Heart left ventricle (tissue), 13 donors: ENCODE measurements around the gene ANKRD11.

Experiments
- CTCF ChIP-seq, 12 donors: fragments of 200-600 bp; sonication (generic) in 4 of 12; IDR thresholded peaks; one replicate each; pipeline versions ENCODE4 v1.5.0 to v1.8.0; 2018 to 2022; ENCODE audit warnings: antibody characterized with exemption in 12 of 12, mild to moderate bottlenecking in 5 of 12
- POLR2A ChIP-seq, 2 donors: fragments of 450-650 bp; IDR thresholded peaks; one replicate each; pipeline ENCODE4 v1.6.1; 2017; ENCODE audit warnings: antibody characterized with exemption in 2 of 2, mild to moderate bottlenecking in 2 of 2, moderate library complexity in 2 of 2
- donor health status: ischemic (EF 13 %, LVEDD 7.1; RV severe dilation, severe dysfunction).
- donor health status: DM: no; HTN: yes; CAD: no.
- donor health status: DM: no; HTN: no; CAD: no.
- donor health status: ischemic (EF 25% LVEDD 6.9; RV normal size, moderate dysfunction).
- donor health status: ischemic (EF 25% LVEDD 5.7; RV mildly dilated, moderate dysfunction).
- donor health status: ischemic (EF 35%, LVEDD 5.7; RV mildly dilated, moderate dysfunction).
- donor health status: nonischemic (EF 11% LVEDD 7.7; RV severe dilation, severe dysfunction).
- donor health status: DM: yes; HTN: yes; CAD: no.
- donor health status: PGD.
- donor health status: ischemic (EF 29% LVEDD 5.4; RV normal size, mild dysfunction).
- donor health status: nonischemic (EF 23%, LVEDD 6.1; RV moderate dilation, normal function).

DNA sequence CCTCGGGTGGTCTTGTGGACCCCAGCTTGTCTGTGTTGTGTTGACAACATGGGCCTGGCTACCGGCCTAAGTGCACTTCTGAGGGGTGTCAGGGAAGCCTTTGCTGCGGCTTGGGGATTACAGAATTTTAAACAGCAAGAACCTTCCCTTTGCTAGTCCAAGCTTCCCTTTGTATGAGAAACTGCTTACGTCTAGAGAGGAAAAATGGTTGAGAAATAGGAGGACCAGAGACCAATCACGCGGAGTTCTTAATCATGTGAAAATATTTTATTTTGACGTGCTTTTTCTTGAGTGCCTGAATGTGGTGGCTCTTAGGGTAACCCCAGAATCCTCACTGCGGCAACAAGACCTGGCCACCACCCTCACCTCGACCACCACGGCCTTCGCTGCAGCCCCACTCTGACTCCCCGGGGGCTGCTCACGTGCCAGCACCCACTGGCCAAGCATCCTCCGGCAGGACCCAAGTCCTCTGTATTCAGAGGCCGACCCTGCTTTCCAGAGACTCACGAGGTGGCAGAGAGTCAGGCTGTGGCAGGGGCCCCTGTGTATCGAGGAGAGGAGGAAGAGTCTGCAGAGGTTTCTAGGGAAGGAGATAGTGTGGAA lies 191.6 kb downstream of the ANKRD11 start:
- no peak for TF ChIP-seq CTCF (IDR thresholded peaks at IDR 0.05)
- TF ChIP-seq POLR2A (IDR thresholded peaks at IDR 0.05): no peak
